IPS-NIHi7 (cell line): ENCODE results near the gene GPC4.

Experiments used
- DNase-seq: peaks from one replicate; pipeline ENCODE4 v3.0.0; 2012; ENCODE audit warnings: mixed read lengths; ENCODE audit errors: extremely low spot score

GPC4 gene

DNA sequence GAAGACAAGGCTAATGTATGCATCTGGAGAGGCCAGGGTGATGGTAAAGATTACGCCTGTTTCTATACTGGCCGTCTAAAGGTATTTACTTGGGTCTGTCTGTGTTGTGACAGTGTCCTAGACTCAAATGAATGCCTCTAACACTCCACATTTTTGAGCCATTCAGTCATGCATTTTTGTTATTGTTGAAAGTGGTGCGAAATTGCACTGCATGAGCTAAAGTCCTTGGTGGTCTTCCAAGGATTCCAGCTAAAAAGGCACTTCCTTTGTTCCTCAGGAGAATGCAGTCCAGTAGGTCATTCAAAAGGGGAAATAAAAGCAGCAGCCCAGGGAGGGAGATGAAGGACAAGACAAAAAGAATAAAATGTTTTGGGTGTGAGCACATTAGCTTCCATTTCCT lies 3.0 kb downstream of the GPC4 start:
- DNase-seq: no peak

GRCh38 chrX:133410550-133410949 lies 4.7 kb downstream of the GPC4 start:
- DNase-seq: no peak

DNA sequence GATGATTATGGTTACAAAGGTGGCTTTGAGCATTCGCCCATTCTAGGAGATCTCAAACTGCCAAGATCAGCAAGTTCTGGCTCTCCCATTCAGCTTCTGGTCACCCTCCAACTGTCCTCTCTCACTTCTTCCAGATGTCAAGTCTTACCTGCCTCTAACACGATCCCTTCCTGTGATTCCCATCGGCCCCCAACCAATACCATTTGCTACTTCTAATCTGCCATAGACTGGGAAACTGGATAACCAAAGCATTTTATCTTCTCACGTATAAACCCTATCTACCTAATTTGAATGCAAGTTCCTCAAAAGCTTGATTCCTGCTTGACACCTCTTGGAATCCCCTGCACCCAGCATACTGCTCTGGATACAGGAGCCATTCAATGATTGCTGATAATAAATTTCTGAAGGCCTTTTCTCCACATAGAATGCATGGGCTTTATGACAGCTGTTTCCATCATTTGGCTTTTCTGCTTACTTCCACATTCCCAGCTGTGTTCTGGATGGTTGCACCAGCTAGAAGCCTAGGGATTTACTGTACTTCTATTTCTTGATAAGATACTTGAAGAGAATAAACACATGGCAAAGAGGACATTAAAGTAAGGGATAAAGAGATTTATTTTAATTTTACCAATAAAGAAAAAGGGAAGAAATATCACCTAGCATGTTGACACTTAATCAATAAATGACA lies 9.6 kb downstream of the GPC4 start:
- no peak for DNase-seq

- DNase-seq: no peak
Observed at GRCh38 chrX:133403984-133404383, 11.3 kb downstream of the GPC4 start.

DNA sequence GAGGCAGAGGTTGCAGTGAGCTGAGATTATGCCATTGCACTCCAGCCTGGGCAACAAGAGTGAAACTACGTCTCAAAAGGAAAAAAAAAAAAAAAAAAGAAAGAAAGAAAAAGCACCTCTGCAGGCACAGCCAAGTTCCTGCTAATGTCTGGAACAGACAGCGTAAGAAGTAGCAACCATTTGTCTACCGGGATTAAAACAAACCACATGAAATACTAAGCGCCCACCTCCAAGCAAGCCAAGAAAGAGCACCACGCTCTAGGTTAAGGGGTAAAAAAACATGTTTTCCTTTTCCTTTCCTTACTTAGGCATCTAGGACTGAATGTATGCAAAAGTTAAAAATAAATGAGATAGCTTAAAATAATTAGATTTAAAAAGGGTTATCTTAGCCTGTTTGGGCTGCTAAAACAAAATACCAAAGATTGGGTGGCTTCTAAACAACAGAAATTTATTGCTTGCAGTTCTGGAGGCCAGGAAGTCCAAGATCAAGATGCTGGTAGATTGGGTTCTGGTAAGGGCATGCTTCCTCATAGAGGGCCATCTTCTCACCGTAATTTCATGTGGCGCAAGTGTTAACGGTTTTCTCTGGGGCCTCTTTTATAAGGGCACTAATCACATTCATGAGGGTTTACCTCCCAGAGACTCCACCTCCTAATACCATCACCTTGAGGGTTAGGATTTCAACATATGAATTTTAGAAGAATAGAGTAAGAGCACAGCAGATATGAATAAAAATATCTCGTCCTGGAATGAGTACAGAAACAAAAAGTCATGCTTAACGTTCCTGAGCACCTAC lies 12.3 kb downstream of the GPC4 start:
- DNase-seq: no peak

DNA sequence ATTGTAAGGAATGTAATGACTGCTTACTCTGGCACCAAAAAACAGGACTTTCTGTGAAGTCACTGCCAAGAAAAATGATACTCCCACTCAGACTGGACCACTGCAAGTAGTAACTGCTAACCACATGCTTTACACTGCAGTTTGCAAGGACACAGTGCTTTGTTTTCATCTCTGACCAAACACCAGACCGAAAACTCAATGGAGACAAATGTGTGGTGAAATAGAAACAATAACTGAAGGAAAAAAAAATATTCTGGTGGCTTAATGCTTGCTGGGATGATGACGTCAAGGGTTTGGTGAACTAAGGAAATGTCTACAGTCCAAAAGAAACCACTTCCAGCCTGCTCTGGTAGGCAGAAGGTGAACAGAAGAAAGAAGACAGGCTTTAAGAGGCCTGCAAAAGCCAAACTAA lies 13.2 kb downstream of the GPC4 start:
- no peak for DNase-seq

DNA sequence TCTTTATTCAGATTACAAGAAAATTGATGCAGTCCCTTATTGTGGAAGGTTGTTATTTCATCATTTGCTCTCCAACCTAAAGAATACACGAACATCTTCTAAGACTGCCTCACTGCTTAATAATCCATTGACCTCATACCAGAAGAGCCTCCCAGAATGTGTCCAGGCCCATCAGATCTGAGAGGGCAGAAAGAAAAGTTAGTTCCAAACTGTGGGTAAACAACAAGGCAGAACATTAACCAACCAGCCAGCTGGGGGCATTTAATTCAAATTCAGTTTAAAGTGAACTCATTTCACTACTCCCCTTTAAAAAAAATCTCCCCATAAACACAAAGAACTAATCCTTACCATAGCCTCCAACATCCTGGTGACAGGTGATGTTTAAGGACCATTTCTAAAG lies 13.8 kb downstream of the GPC4 start:
- DNase-seq: no peak

- no peak for DNase-seq
Observed at GRCh38 chrX:133399411-133399810, 15.9 kb downstream of the GPC4 start.

- no peak for DNase-seq
Observed at GRCh38 chrX:133394765-133395164, 20.5 kb downstream of the GPC4 start.

DNA sequence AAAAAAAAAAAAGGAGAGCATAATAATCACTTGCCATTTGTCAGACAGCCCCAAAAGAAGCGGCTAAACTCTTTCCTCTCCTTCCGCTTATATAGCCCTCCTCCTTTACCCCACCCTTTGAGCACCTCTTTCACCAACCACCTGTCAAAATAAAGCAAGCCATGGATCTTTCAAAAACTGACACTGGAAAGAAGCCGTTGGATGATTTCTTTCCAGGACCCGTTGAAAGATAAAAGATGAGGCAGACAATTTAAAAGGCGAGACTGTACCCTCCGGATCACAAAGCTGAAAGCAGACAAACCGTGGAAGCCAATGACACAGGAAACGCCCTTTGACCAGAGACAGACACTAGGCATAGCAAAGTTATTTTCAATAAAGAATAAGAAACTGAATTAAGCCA lies 22.6 kb downstream of the GPC4 start:
- DNase-seq: no peak

GRCh38 chrX:133391111-133391510 lies 24.2 kb downstream of the GPC4 start:
- DNase-seq: no peak

DNA sequence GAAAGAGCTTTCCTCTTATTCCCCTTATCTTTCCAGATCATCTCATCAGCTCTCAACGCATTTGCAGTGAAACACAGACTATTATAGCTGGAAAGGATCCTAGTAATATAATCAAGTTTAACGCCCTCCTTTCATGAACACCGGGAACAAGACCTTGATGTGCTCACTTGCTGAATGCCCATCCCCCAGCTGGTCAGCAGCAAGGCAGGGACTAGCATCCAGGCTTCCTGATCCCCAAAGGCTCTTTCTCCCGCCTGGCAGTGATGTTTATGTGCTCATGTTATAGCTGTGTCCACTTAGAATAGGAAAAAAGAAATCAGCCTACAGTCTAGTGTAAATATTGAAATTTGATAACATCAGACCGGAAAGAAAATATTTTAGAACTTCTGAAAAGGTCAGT lies 24.6 kb downstream of the GPC4 start:
- no peak for DNase-seq

GRCh38 chrX:133389975-133390374 lies 25.3 kb downstream of the GPC4 start:
- no peak for DNase-seq

DNA sequence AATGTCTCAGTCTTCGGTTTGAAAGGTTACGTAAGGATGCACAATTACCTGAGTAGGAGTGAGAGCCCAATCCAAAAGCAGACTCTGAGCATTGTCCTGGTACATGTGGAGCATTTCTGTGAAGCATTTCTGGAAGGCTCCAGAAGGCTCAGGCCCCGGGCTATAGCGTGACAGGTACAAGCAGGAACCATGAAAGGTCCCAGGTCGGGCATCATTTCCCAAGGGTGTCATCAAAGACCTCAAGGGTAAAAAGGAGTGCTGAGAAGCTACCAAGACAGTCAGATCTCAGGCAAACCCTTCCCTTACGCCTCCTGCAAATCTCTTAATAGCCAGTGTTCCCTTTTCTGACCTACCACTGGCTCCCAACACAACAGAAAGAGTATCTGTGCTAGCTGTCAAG lies 30.8 kb downstream of the GPC4 start:
- no peak for DNase-seq

GRCh38 chrX:133380711-133381619 lies 34.3 kb downstream of the GPC4 start:
- no peak for DNase-seq

- no peak for DNase-seq
Observed at GRCh38 chrX:133376422-133376821, 38.9 kb downstream of the GPC4 start.

GRCh38 chrX:133375615-133376340 lies 39.5 kb downstream of the GPC4 start:
- no peak for DNase-seq

DNA sequence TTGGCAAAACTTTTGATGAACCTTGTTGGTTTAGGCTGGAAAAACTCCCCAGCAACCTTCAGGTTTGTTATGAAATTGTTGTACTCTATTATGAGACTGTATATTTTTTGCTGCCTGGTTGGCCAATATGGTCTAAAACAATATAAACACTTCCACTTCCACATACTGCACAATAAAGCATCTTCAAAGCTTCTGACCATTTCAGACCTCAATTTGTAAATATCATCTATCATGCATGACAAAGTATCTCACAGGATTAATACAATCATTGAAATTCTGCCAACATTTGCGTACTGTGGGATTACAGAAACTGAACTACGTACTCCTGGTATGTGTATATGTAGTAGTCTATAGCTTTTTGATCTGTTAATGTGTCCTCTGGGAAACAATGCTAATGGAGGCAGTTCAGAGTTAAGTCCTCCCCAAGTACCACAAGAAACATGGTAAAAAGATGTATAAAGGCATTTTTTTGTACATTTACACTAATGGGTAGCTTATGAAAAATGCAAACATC lies 40.4 kb downstream of the GPC4 start:
- DNase-seq: no peak

DNA sequence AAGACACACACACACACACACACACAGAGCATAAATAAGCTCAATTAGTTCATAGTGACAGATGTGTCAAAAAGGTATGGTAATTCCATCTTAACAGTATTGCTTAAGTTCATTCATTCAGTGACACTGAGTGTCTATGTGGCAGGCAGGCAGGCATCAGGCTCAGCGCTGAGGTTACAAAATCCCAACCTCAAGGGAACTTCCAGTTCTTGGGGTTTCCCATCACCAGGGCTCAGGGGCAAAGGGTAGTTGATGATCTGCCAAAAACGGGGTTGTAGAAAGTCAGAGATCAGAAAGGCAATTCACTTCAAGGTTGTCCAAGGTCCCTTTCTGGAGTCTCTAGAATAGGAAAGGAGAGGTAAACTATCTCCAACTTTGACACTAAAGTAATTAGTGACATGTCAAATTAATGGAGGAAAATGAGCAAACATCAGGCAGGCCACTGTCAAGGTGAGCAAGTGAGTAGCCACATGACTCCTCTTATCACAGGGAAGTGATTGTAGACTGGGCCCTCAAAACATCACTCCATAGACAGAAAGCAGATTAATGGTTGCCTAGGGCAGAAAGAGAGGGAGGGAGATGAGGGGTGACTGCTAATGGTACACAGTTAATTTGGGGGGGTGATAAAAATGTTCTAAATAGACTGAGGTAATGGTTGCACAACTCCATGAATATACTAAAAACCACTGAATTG lies 41.8 kb downstream of the GPC4 start:
- no peak for DNase-seq

DNA sequence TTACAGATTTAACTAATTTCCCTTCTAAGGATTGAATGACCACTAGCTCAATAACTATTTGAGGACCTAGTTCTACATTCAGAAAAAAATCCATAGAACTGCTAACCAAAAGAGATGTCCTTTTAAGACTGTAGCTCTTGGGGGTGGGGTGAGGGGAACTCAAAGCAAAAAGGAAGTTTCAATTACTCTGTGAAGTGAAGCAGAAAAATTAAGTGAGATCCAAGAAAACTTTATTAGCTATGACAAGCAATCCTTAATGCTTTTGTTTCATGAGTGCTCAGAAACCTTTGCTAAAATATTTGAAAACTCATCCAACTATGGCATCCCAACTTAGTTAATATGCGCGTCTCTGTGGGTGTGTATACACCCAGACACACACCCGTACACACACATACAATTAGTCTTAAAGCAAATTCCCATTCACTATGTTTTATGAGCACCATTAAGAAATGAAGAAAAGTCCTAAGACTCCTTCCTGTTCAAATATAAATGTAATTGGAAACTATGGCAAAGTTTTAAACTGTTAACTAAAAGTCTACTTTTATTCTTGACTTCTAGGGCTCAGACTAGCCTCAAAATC lies 44.5 kb downstream of the GPC4 start:
- no peak for DNase-seq

DNA sequence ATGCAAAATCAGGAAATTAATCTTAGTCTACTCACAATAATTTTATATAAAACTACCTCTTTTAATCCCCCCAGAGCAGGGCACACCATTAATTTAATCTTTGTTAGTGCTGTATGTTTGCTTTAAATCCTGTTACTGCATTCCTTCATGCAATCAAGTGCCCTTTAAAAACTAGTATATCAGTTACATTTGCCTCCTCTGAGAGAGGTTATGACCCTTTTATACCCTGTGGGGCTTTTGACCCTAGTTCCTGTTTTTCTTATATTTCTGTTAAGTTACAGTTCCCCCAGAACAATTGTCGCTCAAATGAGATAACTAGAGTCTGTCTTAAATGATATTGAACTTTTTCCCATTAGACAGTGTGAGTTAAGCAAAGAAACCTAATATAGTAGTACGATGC lies 46.2 kb downstream of the GPC4 start:
- DNase-seq: no peak
